Measurements from ENCODE around the gene SLTM. TPM values are rescaled to one million over a fixed set of nuclear protein-coding genes. Genes with fewer than 3 reads are reported as not detected.
"Not testable (repeated sequence)": the region's sequence is repeated elsewhere in the genome, so short reads cannot be mapped to it uniquely, and the experiment has no call there.

SLTM gene
- total RNA-seq, 4 donors from 2014 or later, result 95.9 to 157 (median 123) TPM

DNA sequence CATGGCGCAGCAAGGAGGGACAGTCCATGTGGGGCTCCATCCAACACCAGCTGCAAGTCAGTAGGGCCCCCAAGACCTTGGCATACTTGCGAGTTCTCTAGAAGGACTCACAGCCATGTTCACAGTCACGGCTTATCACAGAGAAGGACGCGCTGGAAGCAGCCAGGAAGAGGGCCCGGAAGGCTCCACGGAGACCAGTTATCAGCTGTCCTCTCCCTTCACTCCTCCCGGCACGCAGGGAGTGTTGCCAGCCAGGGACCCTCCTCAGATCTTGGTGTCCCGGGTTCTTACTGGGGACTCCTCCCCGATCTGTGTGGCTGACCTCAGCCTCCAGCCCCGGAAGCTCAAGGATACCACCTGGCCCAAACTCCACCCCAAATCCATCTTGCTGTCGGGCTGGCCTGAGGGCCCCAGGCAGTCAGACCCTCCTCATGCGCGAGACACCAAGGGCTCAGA is 68.0 kb downstream of the SLTM start:
- peak; percentile 18 for ATAC-seq (ENCODE audit: low FRiP score)
- DNase-seq (ENCODE audit: low spot score), result no peak
- TF ChIP-seq, protein P1, sequence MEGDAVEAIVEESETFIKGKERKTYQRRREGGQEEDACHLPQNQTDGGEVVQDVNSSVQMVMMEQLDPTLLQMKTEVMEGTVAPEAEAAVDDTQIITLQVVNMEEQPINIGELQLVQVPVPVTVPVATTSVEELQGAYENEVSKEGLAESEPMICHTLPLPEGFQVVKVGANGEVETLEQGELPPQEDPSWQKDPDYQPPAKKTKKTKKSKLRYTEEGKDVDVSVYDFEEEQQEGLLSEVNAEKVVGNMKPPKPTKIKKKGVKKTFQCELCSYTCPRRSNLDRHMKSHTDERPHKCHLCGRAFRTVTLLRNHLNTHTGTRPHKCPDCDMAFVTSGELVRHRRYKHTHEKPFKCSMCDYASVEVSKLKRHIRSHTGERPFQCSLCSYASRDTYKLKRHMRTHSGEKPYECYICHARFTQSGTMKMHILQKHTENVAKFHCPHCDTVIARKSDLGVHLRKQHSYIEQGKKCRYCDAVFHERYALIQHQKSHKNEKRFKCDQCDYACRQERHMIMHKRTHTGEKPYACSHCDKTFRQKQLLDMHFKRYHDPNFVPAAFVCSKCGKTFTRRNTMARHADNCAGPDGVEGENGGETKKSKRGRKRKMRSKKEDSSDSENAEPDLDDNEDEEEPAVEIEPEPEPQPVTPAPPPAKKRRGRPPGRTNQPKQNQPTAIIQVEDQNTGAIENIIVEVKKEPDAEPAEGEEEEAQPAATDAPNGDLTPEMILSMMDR (IDR thresholded peaks at IDR 0.05), result no peak

DNA sequence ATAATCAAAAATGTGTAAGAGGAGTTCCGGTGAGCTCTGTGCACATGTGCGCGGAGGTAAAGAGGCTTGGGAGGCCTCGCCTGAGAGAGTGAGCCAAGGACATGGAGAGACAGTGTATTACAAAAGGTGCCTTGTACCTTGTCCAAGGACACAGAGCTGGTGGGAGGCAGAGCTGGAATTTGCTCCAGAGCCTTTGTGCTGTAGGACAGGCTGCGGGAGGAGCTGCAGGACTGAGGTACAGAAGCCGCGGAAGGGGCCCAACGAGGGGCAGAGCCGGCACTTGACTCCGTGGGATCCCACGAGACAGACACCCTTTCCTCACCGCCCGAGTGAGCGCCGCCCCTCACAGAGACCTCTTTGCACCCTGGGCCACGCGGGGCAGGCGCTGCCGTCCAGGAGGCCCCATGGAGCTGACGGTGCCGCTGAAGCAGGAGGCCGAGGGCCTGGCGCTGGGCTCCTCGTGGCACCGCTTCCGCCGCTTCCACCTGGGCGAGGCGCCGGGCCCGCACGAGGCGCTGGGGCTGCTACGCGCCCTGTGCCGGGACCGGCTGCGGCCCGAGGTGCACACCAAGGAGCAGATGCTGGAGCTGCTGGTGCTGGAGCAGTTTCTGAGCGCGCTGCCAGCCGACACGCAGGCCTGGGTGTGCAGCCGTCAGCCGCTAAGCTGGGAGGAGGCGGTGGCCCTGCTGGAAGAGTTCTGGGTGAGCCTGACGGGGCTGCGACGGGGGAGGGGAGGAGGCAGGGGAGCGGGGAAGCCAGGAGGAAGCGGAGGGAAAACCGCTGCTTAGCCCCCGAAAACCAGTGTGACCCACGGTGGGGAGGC is 68.7 kb downstream of the SLTM start:
- ATAC-seq (ENCODE audit: low FRiP score) (peak; percentile 77), DNase-seq (ENCODE audit: low spot score) (no peak)
- TF ChIP-seq, protein P1 (IDR thresholded peaks at IDR 0.05), result no peak

DNA sequence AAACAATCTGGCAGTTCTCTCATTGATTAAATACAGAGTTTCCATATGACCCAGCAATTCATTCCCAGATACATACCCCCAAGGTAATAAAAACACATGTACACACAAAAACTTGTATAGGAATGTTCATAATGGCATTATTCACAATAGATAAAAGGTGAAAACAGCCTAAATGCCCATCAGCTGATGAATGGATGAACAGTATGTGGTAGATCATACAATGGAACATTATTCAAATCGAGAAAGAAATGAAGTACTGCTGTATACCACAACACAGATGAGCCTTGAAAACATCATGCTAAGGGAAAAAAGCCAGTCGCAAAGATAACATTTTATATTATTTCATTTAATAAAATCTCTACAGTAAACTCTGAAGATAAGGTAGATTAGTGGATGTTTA is 71.2 kb downstream of the SLTM start:
- no peak for ATAC-seq (ENCODE audit: low FRiP score)
- TF ChIP-seq, protein P1 (IDR thresholded peaks at IDR 0.05), result no peak
- no peak for DNase-seq (ENCODE audit: low spot score)

DNA sequence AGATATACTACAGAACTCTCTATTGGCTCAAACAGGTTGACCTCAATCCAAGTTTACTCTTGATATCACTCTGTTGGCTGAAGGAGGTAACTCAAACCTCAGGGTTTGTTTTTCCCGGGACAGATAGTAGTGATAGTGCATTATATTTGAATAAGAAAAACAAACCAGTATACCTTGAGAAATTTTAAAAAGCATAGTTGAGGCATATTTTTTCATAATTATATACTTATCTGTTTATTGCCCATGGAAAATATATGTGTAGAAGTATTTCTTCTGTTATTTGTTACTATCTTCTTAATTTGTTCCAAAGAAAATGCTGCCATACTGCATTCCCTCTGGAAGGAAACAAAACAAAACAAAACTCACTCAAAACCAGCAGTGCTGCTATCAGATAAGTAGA is 76.9 kb downstream of the SLTM start:
- not testable (repeated sequence) for ATAC-seq (ENCODE audit: low FRiP score); DNase-seq (ENCODE audit: low spot score)

DNA sequence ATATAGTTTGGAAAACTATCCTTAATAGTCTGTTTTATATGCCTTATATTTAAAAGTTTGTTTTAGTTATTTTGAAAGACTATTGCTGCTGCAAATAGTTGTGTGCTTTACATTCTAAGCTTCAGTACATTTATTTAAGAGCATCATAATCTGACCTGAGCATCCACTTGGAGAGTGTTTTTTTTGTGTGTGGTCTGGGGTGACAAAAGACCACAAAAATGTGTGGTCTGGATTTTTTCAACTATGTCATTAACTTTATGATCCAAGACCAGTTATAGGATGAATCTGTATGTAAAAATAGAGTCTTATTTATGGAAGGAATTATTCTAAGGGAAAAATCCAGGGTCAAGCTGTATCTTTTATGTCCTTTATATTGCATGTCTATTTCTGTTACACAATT is 77.4 kb downstream of the SLTM start:
- TF ChIP-seq, protein P1 (IDR thresholded peaks at IDR 0.05), result no peak
- ATAC-seq (ENCODE audit: low FRiP score), result no peak
- no peak for DNase-seq (ENCODE audit: low spot score)

DNA sequence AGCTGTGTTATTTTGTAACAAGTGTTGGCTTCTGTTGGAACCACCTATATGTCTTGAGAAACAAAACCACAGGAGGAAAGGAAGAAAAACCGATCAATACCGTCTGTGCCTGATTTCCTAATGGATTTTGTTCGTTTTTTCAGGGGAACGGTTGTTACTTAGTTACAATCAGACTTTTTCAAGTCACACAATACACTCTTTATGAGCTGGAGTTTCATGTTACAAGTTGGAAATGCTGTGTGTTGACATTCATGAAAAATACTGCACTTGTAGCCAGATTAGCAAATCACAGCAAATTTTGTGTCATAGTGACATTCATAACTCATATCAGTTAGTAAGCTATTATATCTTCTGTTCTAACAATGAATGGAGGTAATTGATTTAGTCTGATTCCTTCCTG is 78.9 kb downstream of the SLTM start:
- ATAC-seq (ENCODE audit: low FRiP score) (no peak), DNase-seq (ENCODE audit: low spot score) (no peak)
- TF ChIP-seq, protein P1 (IDR thresholded peaks at IDR 0.05), result no peak

DNA sequence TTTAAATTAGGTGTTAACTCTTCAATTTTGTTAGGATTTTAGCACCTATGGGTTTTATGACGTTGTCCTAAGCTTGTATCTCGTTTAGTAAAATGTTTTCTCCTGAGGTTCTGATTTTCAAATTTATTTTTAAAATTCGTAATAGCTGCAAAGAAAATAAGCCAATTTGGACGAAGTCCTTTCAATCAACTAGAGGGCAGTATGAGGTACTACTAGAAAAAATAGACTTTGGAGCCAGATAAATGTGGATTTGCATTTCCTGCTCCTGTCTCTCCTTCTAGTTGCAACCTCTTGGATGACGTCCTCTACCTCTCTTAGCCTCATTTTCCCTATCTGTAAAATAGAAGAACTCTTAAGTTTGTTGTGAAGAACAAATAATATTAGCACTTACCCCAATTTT is 81.1 kb downstream of the SLTM start:
- DNase-seq (ENCODE audit: low spot score) (no peak), ATAC-seq (ENCODE audit: low FRiP score) (no peak)
- TF ChIP-seq, protein P1 (IDR thresholded peaks at IDR 0.05), result no peak

DNA sequence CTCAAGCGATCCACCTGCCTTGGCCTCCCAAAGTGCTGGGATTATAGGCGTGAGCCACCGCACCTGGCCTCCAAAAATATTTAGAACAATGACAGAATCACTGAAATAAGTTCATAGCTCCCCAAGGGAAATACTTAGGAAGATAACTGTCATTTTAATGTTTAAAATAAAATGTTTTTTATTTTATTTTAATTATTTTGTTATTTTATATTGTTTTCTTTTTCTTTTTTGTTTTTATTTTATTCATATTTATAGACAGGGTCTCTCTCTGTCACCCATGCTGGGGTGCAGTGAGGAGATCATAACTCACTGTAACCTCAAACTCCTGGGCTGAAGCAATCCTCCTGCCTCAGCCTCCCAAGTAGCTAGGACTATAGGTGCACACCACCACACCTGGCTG is 82.3 kb downstream of the SLTM start:
- not testable (repeated sequence) for ATAC-seq (ENCODE audit: low FRiP score); DNase-seq (ENCODE audit: low spot score)
